HG03097 (cell line): Measurements from ENCODE around the gene PNLIPRP2.

Source experiments
- ATAC-seq: cut with Tn5 transposase; IDR thresholded peaks from one replicate; pipeline ENCODE4 v1.9.1; 2021; ENCODE audit not compliant: unreplicated experiment, low FRiP score

Gene PNLIPRP2

DNA sequence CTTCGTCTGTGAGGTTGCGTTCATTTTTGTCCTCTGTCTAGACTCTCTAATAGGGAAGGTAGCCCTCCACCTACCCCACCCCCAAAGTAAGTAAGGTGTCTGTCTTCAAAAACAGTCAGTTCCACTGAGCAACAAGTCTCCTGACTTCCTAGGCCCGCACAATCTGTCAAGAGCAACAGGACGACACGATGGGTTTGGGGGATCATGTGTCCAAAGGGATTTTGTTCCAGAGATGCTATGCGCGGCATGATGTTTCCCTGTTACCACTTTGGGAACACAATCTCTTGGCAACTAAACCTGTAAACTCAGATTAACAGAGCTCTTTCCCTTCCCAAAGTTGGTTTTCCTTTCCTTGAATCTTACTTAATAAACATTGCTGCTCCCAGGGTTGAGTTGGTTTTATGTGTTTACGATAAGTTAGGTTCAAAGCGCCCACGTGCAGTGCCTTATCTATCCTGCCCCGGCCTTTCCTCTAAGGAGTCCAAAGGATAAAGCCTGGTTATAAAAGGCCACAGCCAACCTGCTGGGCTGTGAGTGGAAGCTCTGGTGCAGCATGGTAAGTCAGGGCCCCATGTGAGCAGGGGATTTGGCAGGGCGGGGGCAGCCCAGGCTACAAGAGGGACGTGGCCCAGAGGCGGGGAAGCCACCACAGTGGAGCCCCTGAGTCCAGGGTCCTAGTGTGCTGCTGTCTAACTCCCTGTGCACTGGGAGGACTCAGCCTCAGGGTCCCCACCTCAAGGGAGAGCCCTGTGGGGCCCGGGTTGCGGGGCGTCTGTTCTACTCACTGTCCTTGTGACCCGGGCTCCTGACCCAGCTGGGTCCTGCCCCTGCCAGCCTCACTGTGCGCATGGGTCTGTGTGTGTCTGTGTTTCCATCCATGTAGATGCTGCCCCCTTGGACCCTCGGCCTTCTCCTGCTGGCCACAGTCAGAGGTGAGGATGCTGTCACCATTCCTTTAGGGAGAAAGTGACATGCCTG, at the start of gene PNLIPRP2:
PNLIPRP2 (plus strand) TSS at position 531 of the 978 bp plus-strand sequence.
- no peak for ATAC-seq

DNA sequence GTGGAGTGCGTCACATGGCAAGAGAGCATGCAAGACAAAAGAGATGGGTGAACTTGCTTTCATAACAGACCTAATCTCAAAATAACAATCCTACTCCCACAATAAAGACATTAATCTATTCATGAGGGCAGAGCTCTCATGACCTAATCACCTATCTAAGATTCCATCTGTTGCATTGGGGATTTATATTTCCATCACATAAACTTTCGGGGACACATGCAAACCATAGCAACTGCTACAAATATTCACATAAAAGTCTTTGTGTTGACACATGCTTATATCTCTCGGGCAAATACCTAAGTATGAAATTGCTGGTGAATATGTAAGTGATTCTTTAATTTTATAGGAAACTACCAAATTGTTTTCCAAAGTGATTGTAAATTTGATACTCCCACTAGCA, 46.0 kb upstream of the PNLIPRP2 start:
- no peak for ATAC-seq

DNA sequence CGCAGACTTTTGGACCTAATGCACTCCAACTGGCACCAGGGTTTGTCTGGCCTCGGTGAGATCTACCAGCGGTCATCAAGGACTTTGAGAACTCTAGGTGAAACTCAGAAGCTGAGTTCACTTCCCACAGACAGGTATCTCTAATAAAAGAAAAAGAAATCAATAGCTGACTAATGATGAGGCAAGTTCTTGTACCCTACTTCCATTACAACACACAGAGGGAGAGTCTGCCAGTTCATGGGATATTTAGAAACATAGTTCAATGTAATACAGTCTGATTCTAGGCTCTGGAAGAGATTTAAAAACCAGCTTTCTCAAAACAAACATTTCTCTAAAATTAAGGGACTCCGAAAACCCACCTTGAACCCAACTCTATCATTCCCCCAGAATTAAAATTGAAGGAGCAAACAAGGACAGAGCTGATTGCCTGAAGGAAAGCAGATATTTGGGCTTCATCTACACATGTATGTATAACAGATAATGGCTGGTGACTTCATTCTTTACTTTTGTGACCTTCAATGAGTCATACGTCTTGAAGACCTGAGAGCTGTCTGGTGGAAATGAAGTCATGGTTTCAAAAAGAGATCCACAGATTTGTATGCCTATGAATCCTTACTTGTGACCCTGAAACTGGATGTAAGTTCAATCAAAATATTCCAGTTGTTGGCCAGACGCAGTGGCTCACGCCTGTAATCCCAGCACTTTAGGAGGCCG, 32.7 kb upstream of the PNLIPRP2 start:
- ATAC-seq: no peak

DNA sequence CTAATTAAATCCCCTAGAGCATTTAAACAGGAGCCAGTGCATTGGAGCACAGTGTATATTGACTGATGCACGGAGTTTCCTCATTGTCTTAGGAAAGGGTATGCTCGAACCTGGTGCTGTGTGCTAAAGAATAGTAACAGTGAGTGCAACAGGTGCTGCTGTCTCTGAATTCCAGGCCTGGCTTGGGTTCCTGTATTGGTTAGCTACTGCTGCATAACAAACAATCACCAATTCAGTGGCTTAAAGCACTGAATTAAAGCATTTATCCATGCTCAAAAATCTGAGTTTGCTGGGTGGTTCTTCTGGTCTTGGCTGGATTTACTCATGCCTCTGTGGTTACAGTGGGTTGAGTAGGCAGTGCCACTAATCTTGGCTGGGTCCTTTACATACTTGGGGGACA, 31.8 kb upstream of the PNLIPRP2 start:
- no peak for ATAC-seq

DNA sequence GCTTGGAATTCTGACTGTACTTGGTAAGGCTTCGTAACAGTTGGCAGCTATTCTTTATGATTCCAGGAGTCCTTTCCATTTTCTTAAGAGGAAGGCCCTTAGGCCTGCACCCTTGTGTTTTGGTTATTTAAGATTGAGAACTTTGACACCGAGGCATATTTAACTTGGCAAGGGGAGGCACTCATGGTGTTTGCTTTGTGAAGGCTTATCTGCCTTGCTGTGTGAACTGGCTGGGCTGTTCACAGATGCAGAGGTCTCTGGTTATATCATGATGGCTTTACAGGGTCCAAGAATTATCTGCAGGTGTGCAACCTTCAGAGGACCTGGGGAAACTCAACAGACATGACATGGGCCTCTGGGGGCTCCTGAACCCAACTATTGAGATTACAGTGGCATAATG, 30.8 kb upstream of the PNLIPRP2 start:
- ATAC-seq: no peak

DNA sequence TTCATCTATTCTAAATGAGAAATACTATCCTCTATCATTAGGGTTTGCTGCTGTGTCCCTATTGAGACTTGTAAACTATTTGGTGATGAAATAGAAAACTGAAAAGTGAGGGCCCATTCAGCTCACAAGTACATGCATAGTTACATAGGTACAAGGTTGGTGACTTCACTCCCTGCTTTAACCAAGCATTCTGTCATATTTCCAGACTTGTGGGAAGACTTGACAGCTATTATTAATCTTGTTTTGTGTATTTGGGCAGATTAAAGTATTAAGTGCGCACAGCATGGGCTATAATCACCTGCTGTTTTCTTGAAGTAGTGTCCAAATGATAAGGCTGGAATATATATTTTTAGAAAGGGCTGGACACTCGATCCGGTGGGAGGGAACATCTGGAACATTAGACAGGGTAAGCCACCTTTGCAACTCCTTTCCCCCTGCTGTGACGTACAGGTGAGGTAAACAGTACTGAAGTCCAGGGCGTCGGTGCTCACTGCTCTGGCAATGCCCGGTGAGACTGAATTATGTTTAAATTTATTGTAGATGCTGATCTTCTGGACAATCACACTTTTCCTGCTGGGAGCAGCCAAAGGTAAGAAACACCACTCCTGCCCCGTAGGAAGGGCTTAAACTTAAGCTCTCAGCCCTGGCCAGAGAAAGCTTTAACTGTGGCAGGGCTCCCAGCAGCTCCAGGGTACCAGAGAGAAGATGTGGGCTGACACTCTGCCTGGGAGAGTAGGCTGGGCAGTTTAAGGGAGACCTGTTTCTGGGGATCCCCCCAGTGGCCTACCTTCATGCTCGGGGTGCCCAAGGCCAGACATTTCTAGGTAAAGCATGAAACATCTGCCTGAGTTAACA, 29.9 kb upstream of the PNLIPRP2 start, which contains the start of gene PNLIPRP1:
PNLIPRP1 (plus strand) TSS at position 370 of the 855 bp plus-strand sequence; CDS start at position 541, 171 bp downstream.
- ATAC-seq: no peak

DNA sequence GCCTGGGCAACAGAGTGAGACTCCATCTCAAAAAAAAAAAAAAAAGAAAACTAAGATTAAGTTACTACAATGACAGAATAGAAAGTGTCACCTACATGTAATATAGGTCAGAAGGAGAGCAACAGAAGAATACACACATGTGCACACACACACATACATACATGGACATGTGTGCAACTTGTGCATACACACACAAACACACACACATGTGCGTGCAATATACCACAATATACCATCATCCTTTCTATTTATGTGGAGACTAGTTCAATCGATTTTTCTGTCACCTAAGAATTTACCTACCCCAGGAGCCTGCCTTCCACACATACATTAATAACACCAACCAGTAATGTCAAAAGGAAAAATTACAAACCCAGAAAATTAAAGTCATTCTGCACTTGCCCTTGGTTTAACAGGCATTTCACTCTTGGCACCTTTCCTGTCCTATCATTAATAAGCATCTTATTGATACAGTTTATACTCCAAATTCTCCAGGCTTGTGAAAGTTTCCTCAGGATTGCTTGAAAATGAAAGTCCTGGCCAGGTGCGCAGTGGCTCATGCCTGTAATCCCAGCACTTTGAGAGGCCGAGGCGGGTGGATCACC, 27.5 kb upstream of the PNLIPRP2 start:
- ATAC-seq: no peak

DNA sequence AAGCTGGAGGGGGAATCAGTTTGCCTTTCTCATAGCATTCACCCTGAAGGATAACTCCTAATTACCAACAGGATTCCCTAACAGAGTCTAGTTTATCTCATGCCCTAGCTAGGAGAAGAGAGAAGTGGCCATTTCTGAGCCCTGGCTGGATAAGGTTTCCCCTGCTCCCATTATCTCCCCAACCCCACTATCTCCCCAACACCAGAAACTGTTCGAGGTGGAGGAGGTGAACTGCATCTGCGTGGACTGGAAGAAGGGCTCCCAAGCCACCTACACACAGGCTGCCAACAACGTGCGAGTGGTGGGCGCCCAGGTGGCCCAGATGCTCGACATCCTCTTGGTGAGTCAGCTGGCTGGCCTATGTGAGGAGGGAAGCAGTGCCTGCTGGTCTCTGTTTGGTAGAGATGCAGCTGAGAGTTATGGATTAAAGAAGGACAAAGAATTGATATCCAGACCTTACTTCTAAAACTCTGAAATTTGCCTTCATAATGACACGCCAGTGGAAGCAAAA, 26.2 kb upstream of the PNLIPRP2 start:
- ATAC-seq: no peak

DNA sequence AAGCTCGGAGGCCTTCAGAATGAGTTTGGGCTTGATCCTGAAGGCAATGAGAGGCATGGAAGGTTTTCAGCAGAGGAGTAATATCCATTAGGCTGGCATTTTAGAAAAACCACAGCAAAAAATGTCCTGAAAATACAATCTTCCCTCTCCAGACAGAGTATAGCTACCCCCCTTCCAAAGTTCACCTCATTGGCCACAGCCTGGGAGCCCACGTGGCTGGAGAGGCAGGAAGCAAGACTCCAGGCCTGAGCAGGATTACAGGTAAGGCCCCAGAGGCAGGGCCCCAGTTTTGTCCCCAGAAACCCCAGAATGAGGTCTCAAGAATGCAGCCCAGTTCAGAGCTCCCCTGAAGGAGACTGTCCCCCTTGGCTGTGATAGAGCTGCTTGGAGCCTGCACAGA, 24.7 kb upstream of the PNLIPRP2 start:
- no peak for ATAC-seq

DNA sequence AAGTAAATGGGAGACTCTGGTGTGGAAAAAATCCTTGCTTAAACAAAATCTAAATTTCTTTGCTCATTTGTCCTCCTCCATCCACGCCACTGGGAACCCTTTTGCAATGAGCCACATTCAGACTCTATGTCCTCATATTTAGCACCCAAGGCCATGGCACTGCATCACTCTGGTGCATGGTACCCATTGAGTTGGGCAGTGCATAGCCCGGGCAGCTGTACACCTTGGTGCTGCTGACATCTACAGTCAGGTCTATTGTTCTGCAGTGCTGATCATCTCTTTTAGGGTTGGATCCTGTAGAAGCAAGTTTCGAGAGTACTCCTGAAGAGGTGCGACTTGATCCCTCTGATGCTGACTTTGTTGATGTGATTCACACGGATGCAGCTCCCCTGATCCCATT, 23.2 kb upstream of the PNLIPRP2 start:
- ATAC-seq: no peak

DNA sequence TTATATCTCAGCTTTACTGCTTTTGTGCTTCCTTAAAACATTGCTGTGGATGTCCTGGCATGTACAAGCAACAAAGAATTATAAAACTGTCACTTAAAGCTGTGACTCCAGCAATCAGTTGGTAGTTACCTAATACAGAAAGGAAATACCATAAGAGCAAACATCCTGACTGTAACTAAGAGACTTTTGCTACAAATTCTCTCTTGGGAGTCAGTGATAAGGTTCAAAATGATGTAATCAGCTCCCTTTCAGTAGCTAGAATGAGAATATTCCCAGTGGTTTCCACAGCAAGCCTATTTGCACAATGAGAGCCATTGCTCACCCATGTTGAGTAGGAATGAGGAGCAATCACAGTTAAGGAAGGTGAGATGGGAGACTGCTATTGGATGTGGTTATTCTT, 22.4 kb upstream of the PNLIPRP2 start:
- no peak for ATAC-seq

DNA sequence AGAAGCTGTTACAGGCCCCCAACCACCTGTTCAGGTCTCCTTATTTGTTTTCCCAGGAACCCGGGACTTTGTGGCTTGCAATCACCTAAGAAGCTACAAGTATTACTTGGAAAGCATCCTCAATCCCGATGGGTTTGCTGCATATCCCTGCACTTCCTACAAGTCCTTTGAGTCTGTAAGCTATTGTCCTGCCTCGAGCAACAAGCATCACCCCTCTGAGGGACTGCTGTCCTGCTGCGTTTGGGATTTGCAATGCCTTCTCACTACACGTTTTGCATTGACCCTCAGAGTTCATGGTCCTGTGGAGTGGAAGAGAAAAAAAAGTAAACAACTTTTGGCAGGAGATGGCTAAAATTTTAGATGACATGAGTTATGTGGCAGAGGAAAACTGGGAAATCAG, 20.8 kb upstream of the PNLIPRP2 start:
- ATAC-seq: no peak

DNA sequence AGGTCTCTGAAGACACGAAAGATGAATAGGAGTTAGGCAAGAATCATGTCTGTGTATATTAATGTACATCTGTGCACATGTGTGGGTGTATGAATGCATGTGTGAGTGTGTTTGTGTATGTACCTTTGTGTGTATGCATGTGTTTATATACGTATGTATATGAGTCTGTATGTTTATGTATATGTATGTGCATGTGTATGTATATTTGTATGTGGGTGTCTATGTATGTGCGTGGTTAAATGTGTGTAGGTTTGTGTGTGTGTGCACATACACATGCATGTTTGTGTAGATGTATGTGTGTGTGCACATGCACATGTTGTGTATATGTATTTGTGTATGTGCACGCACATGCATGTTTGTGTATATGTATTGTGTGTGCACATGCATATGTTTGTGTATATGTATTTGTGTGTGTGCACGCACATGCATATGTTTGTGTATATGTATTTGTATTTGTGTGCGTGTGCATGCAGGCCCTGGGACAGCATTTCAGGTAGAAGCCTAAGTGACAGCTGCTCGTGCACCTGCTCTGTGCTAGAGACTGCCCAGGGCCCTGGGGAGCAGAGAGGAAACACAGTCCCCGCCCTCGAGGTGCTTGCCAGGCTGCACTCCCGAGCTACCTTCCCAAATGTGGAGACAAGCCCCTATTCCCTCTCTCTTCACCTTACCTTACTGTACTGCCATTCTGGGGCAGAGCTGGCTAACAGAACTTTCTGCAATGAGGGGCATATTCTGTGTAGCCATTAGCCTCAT, 17.9 kb upstream of the PNLIPRP2 start:
- ATAC-seq: no peak

DNA sequence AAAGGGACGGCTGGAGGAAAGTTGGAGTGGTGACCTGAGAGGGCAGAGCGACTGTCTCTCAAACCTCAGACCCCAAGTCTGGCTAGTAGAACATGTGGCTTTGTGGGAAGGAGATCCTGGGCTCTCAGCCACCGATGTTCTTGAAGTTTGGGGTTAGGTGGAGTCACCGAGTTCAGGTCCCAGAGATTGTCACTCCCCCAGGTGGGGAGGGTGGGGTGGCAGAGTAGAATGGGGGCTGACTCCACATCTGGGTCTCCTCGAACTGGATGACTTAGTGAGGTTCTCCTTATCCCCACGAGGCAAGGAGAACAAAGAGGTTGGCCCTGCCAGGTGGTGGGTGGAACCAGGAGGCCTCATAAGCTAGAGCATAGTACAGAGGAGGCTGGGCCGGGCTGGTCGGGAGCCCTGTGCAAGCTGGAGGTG, 14.7 kb upstream of the PNLIPRP2 start:
- ATAC-seq: no peak

DNA sequence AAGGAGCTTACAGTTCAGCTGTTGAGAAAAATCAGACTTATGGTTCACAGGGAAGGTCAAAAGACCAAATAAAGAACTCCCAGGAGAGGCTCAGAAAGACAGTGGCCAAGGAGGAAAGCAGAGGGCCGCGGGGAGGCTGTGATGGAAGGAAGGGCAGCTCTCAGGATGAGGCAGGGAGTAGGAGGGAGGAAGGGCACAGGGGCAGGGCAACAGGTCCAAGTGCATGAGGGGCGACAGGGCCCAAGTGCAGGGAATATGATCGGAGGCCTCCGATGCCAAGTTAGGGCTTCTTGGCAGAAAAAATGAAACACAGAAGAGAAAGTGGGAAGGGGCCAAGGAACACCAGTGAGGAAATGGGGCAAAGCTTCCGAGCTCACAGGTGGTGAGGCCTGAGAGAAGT, 13.4 kb upstream of the PNLIPRP2 start:
- ATAC-seq: no peak

DNA sequence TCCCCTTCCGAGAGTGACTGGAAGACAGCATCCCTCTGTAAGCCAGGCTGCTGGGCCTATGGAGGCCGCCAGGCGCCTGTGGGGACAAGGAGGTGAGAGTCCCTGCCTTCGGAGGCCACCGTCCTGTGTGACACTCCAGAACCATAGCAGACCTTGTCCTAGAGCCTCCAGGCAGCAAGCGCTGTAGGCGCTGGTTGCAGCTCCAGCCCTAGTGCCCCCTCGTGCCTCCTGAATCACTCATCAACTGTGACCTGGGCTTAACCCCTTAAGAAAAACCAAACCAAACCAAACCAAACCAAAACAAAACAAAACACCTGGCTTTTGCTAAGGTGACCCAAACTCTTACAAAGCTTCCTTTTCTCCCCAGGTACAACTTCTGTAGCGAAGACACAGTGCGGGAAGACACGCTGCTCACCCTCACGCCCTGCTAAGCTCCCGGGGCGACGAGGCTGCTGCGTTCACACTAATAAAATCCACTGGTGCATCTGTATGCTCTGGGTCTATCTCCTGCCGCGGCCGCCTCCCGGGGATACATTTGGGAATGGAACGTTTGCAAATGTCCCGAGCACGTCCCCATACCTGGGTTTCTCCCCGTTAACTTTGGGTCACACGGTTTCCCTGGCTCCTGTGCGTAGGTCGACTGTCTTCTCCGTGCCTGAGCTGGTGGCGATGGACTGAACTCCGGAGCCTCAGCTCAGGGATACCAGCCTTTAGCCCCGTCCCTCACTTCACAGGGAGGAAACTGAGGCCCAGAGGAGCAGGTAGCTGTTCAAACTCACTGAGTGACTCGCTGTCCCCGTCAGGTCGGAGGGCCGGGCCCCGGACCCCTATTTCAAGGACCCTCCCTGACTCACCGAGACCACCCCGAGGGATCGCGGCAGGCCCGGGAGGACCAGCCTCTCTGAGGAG, 11.8 kb upstream of the PNLIPRP2 start:
- ATAC-seq: no peak

DNA sequence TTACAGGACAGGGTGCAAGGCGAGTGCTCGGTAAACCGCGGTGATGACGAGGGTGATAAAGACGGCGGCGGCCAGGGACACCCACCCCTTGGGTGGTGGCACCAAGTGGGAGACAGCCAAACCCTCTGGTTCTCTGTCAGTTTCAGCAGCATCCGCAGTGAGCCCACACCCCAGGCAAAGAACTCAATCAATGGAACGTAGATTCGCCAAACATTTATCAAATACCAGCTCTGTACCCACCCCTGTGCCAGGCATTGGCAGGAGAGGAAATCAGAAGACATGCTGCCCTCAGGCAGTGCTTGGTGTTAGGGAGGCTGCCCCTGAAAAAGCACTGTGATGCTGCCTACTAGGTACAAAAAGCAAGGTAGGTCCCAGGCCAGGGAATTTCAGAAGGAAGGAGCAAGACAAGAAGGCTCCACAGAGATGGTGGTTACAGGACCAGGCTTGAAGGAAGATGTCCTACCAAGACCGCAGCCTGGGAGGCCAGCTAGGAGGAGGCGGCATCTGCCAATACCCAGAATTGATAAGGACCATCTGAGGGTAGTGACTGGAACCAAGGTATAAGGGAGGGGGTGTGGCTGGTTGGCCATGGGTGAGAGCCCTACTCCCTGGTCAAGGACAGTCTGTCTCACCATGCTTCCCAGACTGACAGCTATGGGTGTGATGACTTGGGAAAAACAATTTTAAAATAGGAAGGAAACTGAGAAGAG, 10.2 kb upstream of the PNLIPRP2 start:
- no peak for ATAC-seq

DNA sequence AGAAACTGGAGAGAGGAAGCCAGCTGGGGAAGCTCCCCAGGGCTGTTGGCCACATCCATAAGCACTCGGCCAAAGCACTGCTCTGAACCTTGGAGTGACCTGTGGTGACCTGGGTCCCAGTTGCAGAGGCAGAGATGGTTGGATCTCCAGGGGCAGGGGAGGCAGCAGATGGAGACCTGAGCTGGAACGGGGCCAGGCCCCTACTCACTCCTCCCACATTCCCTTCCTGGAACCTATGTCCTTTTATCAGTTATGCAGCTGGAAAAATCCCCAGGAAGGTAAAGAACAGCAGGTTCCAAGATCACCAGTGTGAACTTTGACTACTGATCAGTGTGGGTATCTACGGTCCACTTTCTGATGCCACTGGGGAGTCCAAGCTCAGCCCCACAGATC, 9.6 kb upstream of the PNLIPRP2 start:
- no peak for ATAC-seq
